ENCODE results near the gene SLC39A1. TPM values are rescaled to one million over a fixed set of nuclear protein-coding genes. Genes with fewer than 3 reads are reported as not detected.
A peak's percentile ranks its signal among the peaks of the same experiment; 100 is the strongest.

The SLC39A1 gene
- total RNA-seq, 1 experiment from 2014 or later = 158 TPM

DNA sequence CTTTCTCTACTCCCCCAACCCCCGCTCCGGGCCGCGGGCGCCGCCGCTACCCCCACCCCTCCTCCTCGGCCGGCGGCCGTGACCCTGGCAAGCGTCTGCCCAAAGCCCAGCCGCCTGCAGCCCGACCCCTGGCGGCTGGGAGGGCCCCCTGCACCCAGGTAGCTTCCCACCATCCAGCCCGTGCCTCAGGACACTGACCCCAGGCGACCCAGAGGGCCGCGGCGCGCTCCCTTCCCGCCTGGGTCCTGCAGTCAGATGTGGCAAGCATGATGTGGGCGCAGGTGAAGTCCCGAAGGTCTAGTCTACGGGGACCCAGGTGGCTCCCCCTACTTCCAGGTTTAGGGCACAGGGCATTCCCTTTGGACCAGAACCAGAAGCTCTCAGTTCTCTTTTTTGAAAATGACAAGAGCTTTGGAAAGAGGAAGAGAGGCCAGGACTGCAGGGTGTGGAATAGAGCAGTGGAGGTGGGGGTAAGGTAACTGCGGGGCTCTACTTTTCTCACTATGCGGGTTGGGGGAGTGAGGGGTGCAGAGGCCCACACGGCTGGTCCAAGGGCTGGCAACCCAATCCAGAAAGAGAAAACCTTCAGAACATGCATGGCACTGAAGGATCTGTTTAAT is 16.6 kb downstream of the SLC39A1 start, which contains the start of gene DENND4B:
TSS of gene DENND4B (minus strand) at position 97 of the 620 bp plus-strand sequence. CDS start 2,344 bp downstream, outside the sequence.
- no TSS peak for BruUV-seq (replicated peaks)
- no peaks in the 10 kb centered on the region for H3K27me3 ChIP-seq (ENCODE audit: control insufficient read depth, insufficient read depth, low read length)
- no peaks in the 10 kb centered on the region for H3K9me3 ChIP-seq (ENCODE audit: control insufficient read depth, insufficient read depth, low read depth, low read length)
- ATAC-seq = peak; percentile 95
- intact Hi-C loops (cut with micrococcal nuclease; ENCODE audit: unreplicated experiment) (no loop called here), in situ Hi-C loops (cut with HindIII; ENCODE audit: low pct_unique_long_range_greater_than_20kb, low sequenced_read_pairs) (no loop called here)
- no peak for DNase-seq (ENCODE audit: low read depth, low spot score)
- CTCF ChIA-PET = interaction anchor here (0.5 to 1.1 kb wide), 11 partner anchors 18 to 1303 kb away, joined by 3 to 12 read pairs (median 5); partner anchors contain the start of gene GATAD2B
- POLR2A ChIA-PET = interaction anchor here (0.6 to 0.7 kb wide), 2 partner anchors 12 to 50 kb away, joined by 3 to 8 read pairs; no protein-coding TSS in a partner anchor
- no peak for TF ChIP-seq SIN3A (IDR thresholded peaks at IDR 0.05; ENCODE audit: borderline replicate concordance, insufficient read depth, low read depth, low read length)
- no peak for TF ChIP-seq REST (IDR thresholded peaks at IDR 0.05; ENCODE audit: insufficient read depth in 1 of 2, low read depth in 2 of 2, low read length in 1 of 2)
- TF ChIP-seq POLR2AphosphoS5 (IDR thresholded peaks at IDR 0.05; ENCODE audit: low read depth, low read length) = peak; percentile 45; the same call in 1 of the 2 replicates
- no peak for TF ChIP-seq TCF7L2 (IDR thresholded peaks at IDR 0.05; ENCODE audit: low read depth, low read length)
- TF ChIP-seq, protein P1, sequence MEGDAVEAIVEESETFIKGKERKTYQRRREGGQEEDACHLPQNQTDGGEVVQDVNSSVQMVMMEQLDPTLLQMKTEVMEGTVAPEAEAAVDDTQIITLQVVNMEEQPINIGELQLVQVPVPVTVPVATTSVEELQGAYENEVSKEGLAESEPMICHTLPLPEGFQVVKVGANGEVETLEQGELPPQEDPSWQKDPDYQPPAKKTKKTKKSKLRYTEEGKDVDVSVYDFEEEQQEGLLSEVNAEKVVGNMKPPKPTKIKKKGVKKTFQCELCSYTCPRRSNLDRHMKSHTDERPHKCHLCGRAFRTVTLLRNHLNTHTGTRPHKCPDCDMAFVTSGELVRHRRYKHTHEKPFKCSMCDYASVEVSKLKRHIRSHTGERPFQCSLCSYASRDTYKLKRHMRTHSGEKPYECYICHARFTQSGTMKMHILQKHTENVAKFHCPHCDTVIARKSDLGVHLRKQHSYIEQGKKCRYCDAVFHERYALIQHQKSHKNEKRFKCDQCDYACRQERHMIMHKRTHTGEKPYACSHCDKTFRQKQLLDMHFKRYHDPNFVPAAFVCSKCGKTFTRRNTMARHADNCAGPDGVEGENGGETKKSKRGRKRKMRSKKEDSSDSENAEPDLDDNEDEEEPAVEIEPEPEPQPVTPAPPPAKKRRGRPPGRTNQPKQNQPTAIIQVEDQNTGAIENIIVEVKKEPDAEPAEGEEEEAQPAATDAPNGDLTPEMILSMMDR (IDR thresholded peaks at IDR 0.05) = peak; percentile 99
- peaks cover 14% of the 10 kb centered on the region for H3K4me1 ChIP-seq (ENCODE audit: control insufficient read depth, insufficient read depth, low read length)
- peak within 1 kb of the TSS; percentile 78 for H3K27ac ChIP-seq (ENCODE audit: low read length)
- no peaks in the 10 kb centered on the region; the same call in none of the 2 replicates for H3K36me3 ChIP-seq (ENCODE audit: control insufficient read depth, insufficient read depth, low read length)
- H3K4me3 ChIP-seq (ENCODE audit: low read depth in 2 of 2, low read length in 2 of 2) = peak within 1 kb of the TSS; percentile 77 to 78

GRCh38 chr1:153945795-153946621 is 17.3 kb downstream of the SLC39A1 start:
- H3K4me1 ChIP-seq (ENCODE audit: control insufficient read depth, insufficient read depth, low read length) = peaks cover 14% of the 10 kb centered on the region
- POLR2A ChIA-PET = interaction anchor here (0.6 to 0.7 kb wide), 2 partner anchors 13 to 51 kb away, joined by 3 to 8 read pairs; no protein-coding TSS in a partner anchor
- peak overlapping the region; percentile 78 for H3K27ac ChIP-seq (ENCODE audit: low read length)
- CTCF ChIA-PET = interaction anchor here (0.5 to 1.1 kb wide), 8 partner anchors 21 to 1304 kb away, joined by 4 to 12 read pairs (median 6); partner anchors contain the start of gene GATAD2B
- ATAC-seq (peak; percentile 83), DNase-seq (ENCODE audit: low read depth, low spot score) (no peak)
- H3K27me3 ChIP-seq (ENCODE audit: control insufficient read depth, insufficient read depth, low read length) = no peaks in the 10 kb centered on the region
- TF ChIP-seq SIN3A (IDR thresholded peaks at IDR 0.05; ENCODE audit: borderline replicate concordance, insufficient read depth, low read depth, low read length) (peak; percentile 57; the same call in 1 of the 2 replicates), TCF7L2 (IDR thresholded peaks at IDR 0.05; ENCODE audit: low read depth, low read length) (no peak), POLR2AphosphoS5 (IDR thresholded peaks at IDR 0.05; ENCODE audit: low read depth, low read length) (0 out of 2 replicates have a peak, but pooled peaks have one; percentile 35)
- TF ChIP-seq, protein P1 (IDR thresholded peaks at IDR 0.05) = no peak
- in situ Hi-C loops (cut with HindIII; ENCODE audit: low pct_unique_long_range_greater_than_20kb, low sequenced_read_pairs) (no loop called here), intact Hi-C loops (cut with micrococcal nuclease; ENCODE audit: unreplicated experiment) (no loop called here)
- no peaks in the 10 kb centered on the region; the same call in none of the 2 replicates for H3K36me3 ChIP-seq (ENCODE audit: control insufficient read depth, insufficient read depth, low read length)
- no TSS peak for BruUV-seq (replicated peaks)
- no peaks in the 10 kb centered on the region for H3K9me3 ChIP-seq (ENCODE audit: control insufficient read depth, insufficient read depth, low read depth, low read length)
- H3K4me3 ChIP-seq (ENCODE audit: low read depth in 2 of 2, low read length in 2 of 2) = peak overlapping the region; percentile 77 to 78
